NCI-H1694 (cell line): ENCODE results near the gene FLOT1.
"Not testable (repeated sequence)": the region's sequence is repeated elsewhere in the genome, so short reads cannot be mapped to it uniquely, and the experiment has no call there.

Experiments
- DNase-seq: peaks from one replicate; lab custom pipeline; 2025; lab: John Stamatoyannopoulos, UW

The FLOT1 gene

GRCh38 chr6:30767158-30767943 lies 24.9 kb upstream of the FLOT1 start:
- no peak for DNase-seq

- DNase-seq: no peak
These were observed 24.1 kb upstream of the FLOT1 start for GRCh38 chr6:30766461-30767157.

- not testable (repeated sequence) for DNase-seq
These were observed 23.0 kb upstream of the FLOT1 start for GRCh38 chr6:30765495-30765894.

- DNase-seq: not testable (repeated sequence)
These were observed 22.1 kb upstream of the FLOT1 start for GRCh38 chr6:30764490-30765043.

- no peak for DNase-seq
These were observed 21.4 kb upstream of the FLOT1 start for GRCh38 chr6:30763618-30764489.

- DNase-seq: no peak
These were observed 20.7 kb upstream of the FLOT1 start for GRCh38 chr6:30763155-30763617.

- DNase-seq: no peak
These were observed 19.4 kb upstream of the FLOT1 start for GRCh38 chr6:30761791-30762429.

GRCh38 chr6:30760549-30760948 lies 18.1 kb upstream of the FLOT1 start:
- DNase-seq: no peak

GRCh38 chr6:30759575-30760239 lies 17.2 kb upstream of the FLOT1 start:
- no peak for DNase-seq

GRCh38 chr6:30757261-30757904 lies 14.9 kb upstream of the FLOT1 start:
- DNase-seq: no peak

- DNase-seq: not testable (repeated sequence)
These were observed 14.0 kb upstream of the FLOT1 start for GRCh38 chr6:30756405-30757003.

GRCh38 chr6:30754631-30755030 lies 12.1 kb upstream of the FLOT1 start:
- DNase-seq: no peak

GRCh38 chr6:30752157-30752927 lies 9.9 kb upstream of the FLOT1 start:
- no peak for DNase-seq

GRCh38 chr6:30750379-30750668 lies 7.8 kb upstream of the FLOT1 start:
- DNase-seq: no peak

GRCh38 chr6:30749554-30750378 lies 7.3 kb upstream of the FLOT1 start:
- no peak for DNase-seq

GRCh38 chr6:30748851-30749540 lies 6.5 kb upstream of the FLOT1 start:
- no peak for DNase-seq

GRCh38 chr6:30747902-30748769 lies 5.6 kb upstream of the FLOT1 start:
- no peak for DNase-seq
